ENCODE data around the gene CTAGE9. TPM values are rescaled to one million over a fixed set of nuclear protein-coding genes. Genes with fewer than 3 reads are reported as not detected.

CTAGE9 gene
- polyA plus RNA-seq, 1 donor from 2014 or later, result not detected

- H2AFZ ChIP-seq (ENCODE audit: low read depth, low read length), result no peak overlapping the region
- no peak for TF ChIP-seq MXI1 (conservative IDR thresholded peaks at IDR 0.05; ENCODE audit: poor library complexity, severe bottlenecking)
- TF ChIP-seq POLR2AphosphoS5 (IDR thresholded peaks at IDR 0.05), result no peak
- no peak for TF ChIP-seq EP300 (conservative IDR thresholded peaks at IDR 0.05; ENCODE audit: poor library complexity, severe bottlenecking)
- TF ChIP-seq EZH2 (IDR thresholded peaks at IDR 0.05; ENCODE audit: borderline replicate concordance, insufficient read depth, low read length, poor library complexity, severe bottlenecking), result no peak
- TF ChIP-seq SMC3 (conservative IDR thresholded peaks at IDR 0.05; ENCODE audit: poor library complexity), result no peak
- TF ChIP-seq, protein P1, sequence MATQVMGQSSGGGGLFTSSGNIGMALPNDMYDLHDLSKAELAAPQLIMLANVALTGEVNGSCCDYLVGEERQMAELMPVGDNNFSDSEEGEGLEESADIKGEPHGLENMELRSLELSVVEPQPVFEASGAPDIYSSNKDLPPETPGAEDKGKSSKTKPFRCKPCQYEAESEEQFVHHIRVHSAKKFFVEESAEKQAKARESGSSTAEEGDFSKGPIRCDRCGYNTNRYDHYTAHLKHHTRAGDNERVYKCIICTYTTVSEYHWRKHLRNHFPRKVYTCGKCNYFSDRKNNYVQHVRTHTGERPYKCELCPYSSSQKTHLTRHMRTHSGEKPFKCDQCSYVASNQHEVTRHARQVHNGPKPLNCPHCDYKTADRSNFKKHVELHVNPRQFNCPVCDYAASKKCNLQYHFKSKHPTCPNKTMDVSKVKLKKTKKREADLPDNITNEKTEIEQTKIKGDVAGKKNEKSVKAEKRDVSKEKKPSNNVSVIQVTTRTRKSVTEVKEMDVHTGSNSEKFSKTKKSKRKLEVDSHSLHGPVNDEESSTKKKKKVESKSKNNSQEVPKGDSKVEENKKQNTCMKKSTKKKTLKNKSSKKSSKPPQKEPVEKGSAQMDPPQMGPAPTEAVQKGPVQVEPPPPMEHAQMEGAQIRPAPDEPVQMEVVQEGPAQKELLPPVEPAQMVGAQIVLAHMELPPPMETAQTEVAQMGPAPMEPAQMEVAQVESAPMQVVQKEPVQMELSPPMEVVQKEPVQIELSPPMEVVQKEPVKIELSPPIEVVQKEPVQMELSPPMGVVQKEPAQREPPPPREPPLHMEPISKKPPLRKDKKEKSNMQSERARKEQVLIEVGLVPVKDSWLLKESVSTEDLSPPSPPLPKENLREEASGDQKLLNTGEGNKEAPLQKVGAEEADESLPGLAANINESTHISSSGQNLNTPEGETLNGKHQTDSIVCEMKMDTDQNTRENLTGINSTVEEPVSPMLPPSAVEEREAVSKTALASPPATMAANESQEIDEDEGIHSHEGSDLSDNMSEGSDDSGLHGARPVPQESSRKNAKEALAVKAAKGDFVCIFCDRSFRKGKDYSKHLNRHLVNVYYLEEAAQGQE (IDR thresholded peaks at IDR 0.05; ENCODE audit: borderline replicate concordance), result no peak
- no peak for TF ChIP-seq TAF1 (IDR thresholded peaks at IDR 0.05; ENCODE audit: low read depth)
- no peak for TF ChIP-seq RAD21 (conservative IDR thresholded peaks at IDR 0.05)
- TF ChIP-seq CTCF (IDR thresholded peaks at IDR 0.05; ENCODE audit: poor library complexity, severe bottlenecking), result no peak
- H4K20me1 ChIP-seq (ENCODE audit: insufficient read depth), result no peaks in the 10 kb centered on the region
- no peak overlapping the region for H3K9ac ChIP-seq (ENCODE audit: low read length)
- no peaks in the 10 kb centered on the region for H3K36me3 ChIP-seq (ENCODE audit: insufficient read depth, low read length)
- no peak overlapping the region for H3K27ac ChIP-seq (ENCODE audit: low read length)
- no peaks in the 10 kb centered on the region for H3K9me2 ChIP-seq (ENCODE audit: insufficient read depth, low read length)
- no peaks in the 10 kb centered on the region for H3F3A ChIP-seq (ENCODE audit: insufficient read depth, low read length, poor library complexity, severe bottlenecking)
- no peak overlapping the region for H3K4me2 ChIP-seq (ENCODE audit: low read length)
- no peaks in the 10 kb centered on the region for H3K9me3 ChIP-seq (ENCODE audit: low read length)
- no peak overlapping the region for H3K4me3 ChIP-seq (ENCODE audit: low read length)
- no peaks in the 10 kb centered on the region for H3K79me2 ChIP-seq (replicated peaks; ENCODE audit: insufficient read depth, low read length)
- H3K27me3 ChIP-seq (ENCODE audit: insufficient read depth, low read depth, low read length), result no peaks in the 10 kb centered on the region
These were observed 18.8 kb downstream of the CTAGE9 start for GRCh38 chr6:131692031-131692430.

DNA sequence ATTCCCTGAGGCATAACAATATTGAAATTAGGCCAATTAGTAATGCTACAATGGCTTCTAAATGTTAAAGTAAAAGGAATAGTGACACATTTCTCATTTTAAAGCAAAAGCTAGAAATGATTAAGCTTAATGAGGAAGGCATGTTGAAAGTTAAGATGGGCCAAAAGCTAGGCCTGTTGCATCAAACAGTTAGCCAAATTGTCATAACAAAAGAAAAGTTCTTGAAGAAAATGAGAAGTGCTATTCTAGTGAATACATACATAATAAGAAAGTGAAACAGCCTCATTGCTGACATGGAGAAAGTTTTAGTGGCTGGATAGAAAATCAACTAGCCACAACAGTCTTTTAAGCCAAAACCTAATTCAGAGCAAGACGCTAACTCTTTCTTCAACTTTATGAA lies 22.5 kb downstream of the CTAGE9 start:
- Histone ChIP-seq H3K36me3 (ENCODE audit: insufficient read depth, low read length) (no peaks in the 10 kb centered on the region), H3K27me3 (ENCODE audit: insufficient read depth, low read depth, low read length) (no peaks in the 10 kb centered on the region), H3K79me2 (replicated peaks; ENCODE audit: insufficient read depth, low read length) (no peaks in the 10 kb centered on the region), H4K20me1 (ENCODE audit: insufficient read depth) (no peaks in the 10 kb centered on the region), H2AFZ (ENCODE audit: low read depth, low read length) (no peak overlapping the region), H3K9me2 (ENCODE audit: insufficient read depth, low read length) (no peaks in the 10 kb centered on the region), H3K4me2 (ENCODE audit: low read length) (no peak overlapping the region), H3K9ac (ENCODE audit: low read length) (no peak overlapping the region), H3K4me3 (ENCODE audit: low read length) (no peak overlapping the region), H3K9me3 (ENCODE audit: low read length) (no peaks in the 10 kb centered on the region), H3K27ac (ENCODE audit: low read length) (no peak overlapping the region), H3F3A (ENCODE audit: insufficient read depth, low read length, poor library complexity, severe bottlenecking) (no peaks in the 10 kb centered on the region)
- TF ChIP-seq, protein P1 (IDR thresholded peaks at IDR 0.05; ENCODE audit: borderline replicate concordance), result no peak
